Measurements from ENCODE around the gene TRPC4. TPM values are rescaled to one million over a fixed set of nuclear protein-coding genes. Genes with fewer than 3 reads are reported as not detected.

The TRPC4 gene
- total and polyA plus RNA-seq, 2 donors (not counting 3 experiments of a cell fraction or from before 2014, with no cell fraction given): 0.04 to 0.64 TPM

DNA sequence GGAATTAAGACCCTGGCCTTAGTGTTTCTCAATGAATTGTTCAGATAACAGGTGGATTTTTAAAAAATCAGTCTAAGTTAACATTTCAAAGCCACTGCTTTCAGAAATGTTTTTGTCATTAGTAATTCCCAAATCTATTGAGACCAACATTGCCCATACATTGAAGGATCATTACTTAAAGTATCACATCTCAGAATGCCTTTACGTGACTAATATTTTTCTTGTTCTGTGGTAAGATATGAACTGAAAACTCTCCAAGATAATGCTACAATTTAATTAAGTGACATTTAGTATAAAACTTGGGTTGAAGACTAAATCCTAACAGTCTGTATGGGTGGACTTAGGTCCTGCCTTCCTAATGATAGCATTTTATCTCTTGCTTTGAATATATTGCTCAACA is 211.6 kb downstream of the TRPC4 start:
- intact Hi-C loops (cut with micrococcal nuclease): loop anchor here (1.0 to 2.0 kb wide), 5 partner anchors 23 to 531 kb away; no protein-coding TSS in a partner anchor
- Histone ChIP-seq H3K9ac (replicated peaks; ENCODE audit: extremely low read depth, insufficient read depth, low read length) (peak overlapping the region; percentile 86), H3K4me3 (replicated peaks in 1 of 3; ENCODE audit: insufficient read depth in 1 of 3, low read depth in 1 of 3, low read length in 3 of 3) (no peak overlapping the region), H3K9me1 (replicated peaks; ENCODE audit: control insufficient read depth, extremely low read depth, insufficient read depth, low read length) (no peaks in the 10 kb centered on the region), H3K4me1 (ENCODE audit: control insufficient read depth, extremely low read depth, insufficient read depth, low read length) (peaks cover 23% of the 10 kb centered on the region), H3K36me3 (ENCODE audit: control insufficient read depth in 2 of 2, extremely low read depth in 1 of 2, insufficient read depth in 2 of 2, low read length in 2 of 2) (no peaks in the 10 kb centered on the region), H3K9me3 (replicated peaks; ENCODE audit: control insufficient read depth, insufficient read depth, low read length) (no peaks in the 10 kb centered on the region), H3K4me2 (ENCODE audit: insufficient read depth, low read length) (peak overlapping the region; percentile 80), H3K27me3 (ENCODE audit: control insufficient read depth in 2 of 2, insufficient read depth in 2 of 2, low read length in 2 of 2) (no peaks in the 10 kb centered on the region), H3K27ac (ENCODE audit: insufficient read depth, low read depth, low read length) (peak overlapping the region; percentile 99), H2AFZ (ENCODE audit: low read depth, low read length) (no peak overlapping the region), H4K20me1 (replicated peaks; ENCODE audit: control insufficient read depth, extremely low read depth, insufficient read depth, low read length) (no peaks in the 10 kb centered on the region), H3K79me2 (ENCODE audit: control insufficient read depth, insufficient read depth, low read length) (no peaks in the 10 kb centered on the region)
- no peak for TF ChIP-seq POLR2A (IDR thresholded peaks at IDR 0.05; ENCODE audit: low read depth, low read length)
- TF ChIP-seq FOS (IDR thresholded peaks at IDR 0.05; ENCODE audit: borderline replicate concordance, insufficient read depth, low read length): no peak
- no peak for TF ChIP-seq JUN (IDR thresholded peaks at IDR 0.05; ENCODE audit: borderline replicate concordance, insufficient read depth, insufficient read length, low read depth)
- no peak for TF ChIP-seq MAX (IDR thresholded peaks at IDR 0.05; ENCODE audit: insufficient read depth, insufficient read length)
- no peak for TF ChIP-seq POLR2AphosphoS5 (IDR thresholded peaks at IDR 0.05; ENCODE audit: insufficient read depth, low read depth, low read length)
- no peak for TF ChIP-seq GATA2 (IDR thresholded peaks at IDR 0.05; ENCODE audit: insufficient read depth, insufficient read length, low read depth, low read length)
- no peak for TF ChIP-seq EZH2 (IDR thresholded peaks at IDR 0.05; ENCODE audit: borderline replicate concordance, low read depth, low read length, severe bottlenecking)
- TF ChIP-seq, protein P1, sequence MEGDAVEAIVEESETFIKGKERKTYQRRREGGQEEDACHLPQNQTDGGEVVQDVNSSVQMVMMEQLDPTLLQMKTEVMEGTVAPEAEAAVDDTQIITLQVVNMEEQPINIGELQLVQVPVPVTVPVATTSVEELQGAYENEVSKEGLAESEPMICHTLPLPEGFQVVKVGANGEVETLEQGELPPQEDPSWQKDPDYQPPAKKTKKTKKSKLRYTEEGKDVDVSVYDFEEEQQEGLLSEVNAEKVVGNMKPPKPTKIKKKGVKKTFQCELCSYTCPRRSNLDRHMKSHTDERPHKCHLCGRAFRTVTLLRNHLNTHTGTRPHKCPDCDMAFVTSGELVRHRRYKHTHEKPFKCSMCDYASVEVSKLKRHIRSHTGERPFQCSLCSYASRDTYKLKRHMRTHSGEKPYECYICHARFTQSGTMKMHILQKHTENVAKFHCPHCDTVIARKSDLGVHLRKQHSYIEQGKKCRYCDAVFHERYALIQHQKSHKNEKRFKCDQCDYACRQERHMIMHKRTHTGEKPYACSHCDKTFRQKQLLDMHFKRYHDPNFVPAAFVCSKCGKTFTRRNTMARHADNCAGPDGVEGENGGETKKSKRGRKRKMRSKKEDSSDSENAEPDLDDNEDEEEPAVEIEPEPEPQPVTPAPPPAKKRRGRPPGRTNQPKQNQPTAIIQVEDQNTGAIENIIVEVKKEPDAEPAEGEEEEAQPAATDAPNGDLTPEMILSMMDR (IDR thresholded peaks at IDR 0.05; ENCODE audit: extremely low read depth in 1 of 2, insufficient read depth in 1 of 2, low read depth in 1 of 2, low read length in 2 of 2): no peak
- no peak for TF ChIP-seq MYC (IDR thresholded peaks at IDR 0.05; ENCODE audit: low read depth, low read length)
- dilution Hi-C loops (cut with MboI; ENCODE audit: extremely low pct_ligation_motif_present, low sequenced_read_pairs): no loop called here
- no TSS peak for BruUV-seq (replicated peaks)
- CTCF ChIA-PET: interaction anchor here (1.2 to 1.3 kb wide), 2 partner anchors 14 to 22 kb away, joined by 3 to 4 read pairs; no protein-coding TSS in a partner anchor
- DNase-seq (ENCODE audit: low read depth, low spot score): no peak
- POLR2A ChIA-PET: no interaction called here
- FAIRE-seq: no peak

Data from endothelial cell of umbilical vein (primary cell).